K562 (cell line): ENCODE data around the gene BRWD1. TPM values are rescaled to one million over a fixed set of nuclear protein-coding genes. Genes with fewer than 3 reads are reported as not detected.

Source experiments
- ARNT ChIP-seq, 2 experiments: fragments of 450-650 bp; IDR thresholded peaks; 2 replicates each; pipeline ENCODE4 v1.6.1; 2016; ENCODE audit warnings: mild to moderate bottlenecking in 1 of 2
- BRD9 ChIP-seq: fragments of 450-650 bp; IDR thresholded peaks from 2 replicates; pipeline ENCODE4 v1.6.1; 2018; ENCODE audit warnings: low read depth; ENCODE audit not compliant: partially characterized antibody
- CBX5 ChIP-seq: IDR thresholded peaks from 2 replicates; pipeline ENCODE4 v1.6.1; 2014; ENCODE audit warnings: low read depth, borderline replicate concordance
- CC2D1A ChIP-seq: fragments of 450-650 bp; IDR thresholded peaks from 2 replicates; pipeline ENCODE4 v1.6.1; 2017; ENCODE audit warnings: mild to moderate bottlenecking
- CHD1 ChIP-seq: fragments of 200-600 bp; sonication (generic); IDR thresholded peaks from one replicate; pipeline ENCODE4 v1.6.1; 2012; ENCODE audit warnings: mild to moderate bottlenecking, moderate library complexity, low read length, inconsistent platforms
- ERF ChIP-seq: fragments of 450-650 bp; formaldehyde crosslinking; IDR thresholded peaks from 2 replicates; pipeline ENCODE4 v1.4.0; 2020; ENCODE audit warnings: mild to moderate bottlenecking, mixed read lengths
- HLTF ChIP-seq: fragments of 450-650 bp; IDR thresholded peaks from 2 replicates; pipeline ENCODE4 v1.6.1; 2016
- HMGN3 ChIP-seq: IDR thresholded peaks from 2 replicates; pipeline ENCODE4 v1.6.1; 2011; ENCODE audit warnings: borderline replicate concordance, low read depth, mild to moderate bottlenecking, mixed read lengths, low read length; ENCODE audit not compliant: insufficient read length; ENCODE audit errors: extremely low read depth
- HNRNPUL1 ChIP-seq: fragments of 200-400 bp; formaldehyde crosslinking; IDR thresholded peaks from 2 replicates; pipeline ENCODE4 v1.6.1; 2017; ENCODE audit warnings: low read length
- POLR3A ChIP-seq: IDR thresholded peaks from 2 replicates; pipeline ENCODE4 v1.6.1; 2011; ENCODE audit warnings: borderline replicate concordance, mild to moderate bottlenecking, moderate library complexity; ENCODE audit not compliant: insufficient read length, insufficient read depth; ENCODE audit errors: extremely low read depth
- SMC3 ChIP-seq: conservative IDR thresholded peaks from 2 replicates; pipeline ENCODE4 v1.6.1; 2011; ENCODE audit warnings: low read depth, low read length, improper control_type of control experiment; ENCODE audit not compliant: insufficient read depth
- SPI1 ChIP-seq: IDR thresholded peaks from 2 replicates; pipeline ENCODE4 v1.6.1; 2011; ENCODE audit warnings: low read depth, low read length, control low read depth, borderline replicate concordance
- TBP ChIP-seq: optimal IDR thresholded peaks from 2 replicates; pipeline ENCODE3; 2011; ENCODE audit warnings: low read depth, low read length, improper control_type of control experiment
- THRAP3 ChIP-seq: fragments of 450-650 bp; IDR thresholded peaks from 2 replicates; pipeline ENCODE4 v1.6.1; 2016; ENCODE audit warnings: mild to moderate bottlenecking, inconsistent platforms, borderline replicate concordance
- TRIM28 ChIP-seq: fragments of 450-650 bp; IDR thresholded peaks from 2 replicates; pipeline ENCODE4 v1.6.1; 2017
- ZBTB7A ChIP-seq: IDR thresholded peaks from 2 replicates; pipeline ENCODE4 v1.6.1; 2011; ENCODE audit warnings: low read depth, mild to moderate bottlenecking, low read length, moderate library complexity, borderline replicate concordance; ENCODE audit not compliant: control insufficient read depth
- ZFP1 ChIP-seq: fragments of 450-650 bp; formaldehyde crosslinking; IDR thresholded peaks from 2 replicates; pipeline ENCODE4 v1.4.0; 2020; ENCODE audit warnings: mild to moderate bottlenecking, mixed read lengths
- ZNF174 ChIP-seq: fragments of 250-450 bp; sonication (Bioruptor Pico); IDR thresholded peaks from 2 replicates; pipeline ENCODE4 v1.4.0; 2020; ENCODE audit warnings: mild to moderate bottlenecking
- ZNF551 ChIP-seq: fragments of 250-450 bp; sonication (Bioruptor Pico); IDR thresholded peaks from 2 replicates; pipeline ENCODE4 v1.5.0; 2021; ENCODE audit warnings: mild to moderate bottlenecking, moderate library complexity
- ZNF668 ChIP-seq: fragments of 250-450 bp; sonication (Bioruptor Pico); IDR thresholded peaks from 2 replicates; pipeline ENCODE4 v1.8.0; 2022; ENCODE audit warnings: mild to moderate bottlenecking, inconsistent platforms
- ZNF717 ChIP-seq: fragments of 250-450 bp; sonication (Bioruptor Pico); IDR thresholded peaks from 2 replicates; pipeline ENCODE4 v1.5.0; 2021
- ZSCAN29 ChIP-seq: fragments of 450-650 bp; IDR thresholded peaks from 2 replicates; pipeline ENCODE4 v1.6.1; 2017
- polyA plus RNA-seq, 8 experiments: library from polyadenylated mRNA; depleted of rRNA in 4 of 8; stranded (reverse) in 5 of 8; unstranded in 3 of 8; fragments of >200 nt; fragmentation: Nextera tagmentation in 2 of 8; fragmentation: Illumina TruSeq in 1 of 8; extraction: Ambion mirVana in 2 of 8; extraction: Trizol in 1 of 8; gene quantifications; 2 replicates each; pipeline versions ENCODE4 v1.2.1 to v1.2.3, GENCODE V29; 2011 to 2014; ENCODE audit warnings: inconsistent platforms in 1 of 8, missing spikeins in 1 of 8
- total RNA-seq, 7 experiments: library from RNA; depleted of rRNA in 6 of 7; stranded (reverse); fragments of >200 nt in 6 of 7; fragmentation: Illumina TruSeq in 2 of 7; extraction: Trizol in 2 of 7; gene quantifications; 2 replicates each; pipeline versions ENCODE4 v1.2.1 to v1.2.3, GENCODE V29; 2011 to 2021; ENCODE audit warnings: low replicate concordance in 1 of 7
- TF ChIP-seq, protein P1 (sequence below): fragments of 450-650 bp; IDR thresholded peaks from 2 replicates; pipeline ENCODE4 v1.7.1; 2018; ENCODE audit warnings: mild to moderate bottlenecking, low read depth; ENCODE audit not compliant: partially characterized antibody
- TF ChIP-seq, protein P2 (sequence below): fragments of 450-650 bp; IDR thresholded peaks from 2 replicates; pipeline ENCODE4 v1.6.1; 2017; ENCODE audit warnings: antibody characterized with exemption, mild to moderate bottlenecking

The BRWD1 gene
- total and polyA plus RNA-seq, 9 of the 15 experiments (the other 6 are each of a cell fraction or from before 2014, with no cell fraction given) = 10.1 to 60.2 (median 34.1) TPM

- TF ChIP-seq ZNF174 (no peak), CC2D1A (no peak), ZFP1 (CRISPR knock-in tag) (no peak), CBX5 (no peak), ARNT (IDR thresholded peaks at IDR 0.05) (no peak), ZNF668 (peak; percentile 22; the same call in 1 of the 2 replicates), SMC3 (no peak), THRAP3 (no peak), SPI1 (no peak), TRIM28 (no peak), ZNF551 (CRISPR knock-in tag) (no peak), ERF (CRISPR knock-in tag) (peak; percentile 95), CHD1 (peak; percentile 93), TBP (peak; percentile 47), POLR3A (no peak), HLTF (no peak), HMGN3 (peak; percentile 65), ZSCAN29 (peak; percentile 59; the same call in 1 of the 2 replicates), ZBTB7A (peak; percentile 75; the same call in 1 of the 2 replicates), BRD9 (no peak), HNRNPUL1 (no peak), ZNF717 (CRISPR knock-in tag) (no peak)
- TF ChIP-seq, protein P1, sequence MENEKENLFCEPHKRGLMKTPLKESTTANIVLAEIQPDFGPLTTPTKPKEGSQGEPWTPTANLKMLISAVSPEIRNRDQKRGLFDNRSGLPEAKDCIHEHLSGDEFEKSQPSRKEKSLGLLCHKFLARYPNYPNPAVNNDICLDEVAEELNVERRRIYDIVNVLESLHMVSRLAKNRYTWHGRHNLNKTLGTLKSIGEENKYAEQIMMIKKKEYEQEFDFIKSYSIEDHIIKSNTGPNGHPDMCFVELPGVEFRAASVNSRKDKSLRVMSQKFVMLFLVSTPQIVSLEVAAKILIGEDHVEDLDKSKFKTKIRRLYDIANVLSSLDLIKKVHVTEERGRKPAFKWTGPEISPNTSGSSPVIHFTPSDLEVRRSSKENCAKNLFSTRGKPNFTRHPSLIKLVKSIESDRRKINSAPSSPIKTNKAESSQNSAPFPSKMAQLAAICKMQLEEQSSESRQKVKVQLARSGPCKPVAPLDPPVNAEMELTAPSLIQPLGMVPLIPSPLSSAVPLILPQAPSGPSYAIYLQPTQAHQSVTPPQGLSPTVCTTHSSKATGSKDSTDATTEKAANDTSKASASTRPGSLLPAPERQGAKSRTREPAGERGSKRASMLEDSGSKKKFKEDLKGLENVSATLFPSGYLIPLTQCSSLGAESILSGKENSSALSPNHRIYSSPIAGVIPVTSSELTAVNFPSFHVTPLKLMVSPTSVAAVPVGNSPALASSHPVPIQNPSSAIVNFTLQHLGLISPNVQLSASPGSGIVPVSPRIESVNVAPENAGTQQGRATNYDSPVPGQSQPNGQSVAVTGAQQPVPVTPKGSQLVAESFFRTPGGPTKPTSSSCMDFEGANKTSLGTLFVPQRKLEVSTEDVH = no peak
- TF ChIP-seq, protein P2, sequence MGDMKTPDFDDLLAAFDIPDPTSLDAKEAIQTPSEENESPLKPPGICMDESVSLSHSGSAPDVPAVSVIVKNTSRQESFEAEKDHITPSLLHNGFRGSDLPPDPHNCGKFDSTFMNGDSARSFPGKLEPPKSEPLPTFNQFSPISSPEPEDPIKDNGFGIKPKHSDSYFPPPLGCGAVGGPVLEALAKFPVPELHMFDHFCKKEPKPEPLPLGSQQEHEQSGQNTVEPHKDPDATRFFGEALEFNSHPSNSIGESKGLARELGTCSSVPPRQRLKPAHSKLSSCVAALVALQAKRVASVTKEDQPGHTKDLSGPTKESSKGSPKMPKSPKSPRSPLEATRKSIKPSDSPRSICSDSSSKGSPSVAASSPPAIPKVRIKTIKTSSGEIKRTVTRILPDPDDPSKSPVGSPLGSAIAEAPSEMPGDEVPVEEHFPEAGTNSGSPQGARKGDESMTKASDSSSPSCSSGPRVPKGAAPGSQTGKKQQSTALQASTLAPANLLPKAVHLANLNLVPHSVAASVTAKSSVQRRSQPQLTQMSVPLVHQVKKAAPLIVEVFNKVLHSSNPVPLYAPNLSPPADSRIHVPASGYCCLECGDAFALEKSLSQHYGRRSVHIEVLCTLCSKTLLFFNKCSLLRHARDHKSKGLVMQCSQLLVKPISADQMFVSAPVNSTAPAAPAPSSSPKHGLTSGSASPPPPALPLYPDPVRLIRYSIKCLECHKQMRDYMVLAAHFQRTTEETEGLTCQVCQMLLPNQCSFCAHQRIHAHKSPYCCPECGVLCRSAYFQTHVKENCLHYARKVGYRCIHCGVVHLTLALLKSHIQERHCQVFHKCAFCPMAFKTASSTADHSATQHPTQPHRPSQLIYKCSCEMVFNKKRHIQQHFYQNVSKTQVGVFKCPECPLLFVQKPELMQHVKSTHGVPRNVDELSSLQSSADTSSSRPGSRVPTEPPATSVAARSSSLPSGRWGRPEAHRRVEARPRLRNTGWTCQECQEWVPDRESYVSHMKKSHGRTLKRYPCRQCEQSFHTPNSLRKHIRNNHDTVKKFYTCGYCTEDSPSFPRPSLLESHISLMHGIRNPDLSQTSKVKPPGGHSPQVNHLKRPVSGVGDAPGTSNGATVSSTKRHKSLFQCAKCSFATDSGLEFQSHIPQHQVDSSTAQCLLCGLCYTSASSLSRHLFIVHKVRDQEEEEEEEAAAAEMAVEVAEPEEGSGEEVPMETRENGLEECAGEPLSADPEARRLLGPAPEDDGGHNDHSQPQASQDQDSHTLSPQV = peak; percentile 74; the same call in 1 of the 2 replicates
Measured at GRCh38 chr21:39348355-39349210, 35.2 kb upstream of the BRWD1 start, which contains the start of gene HMGN1 (continued).
